ENCODE data around the gene ARPC3.
"Not testable (repeated sequence)": the region's sequence is repeated elsewhere in the genome, so short reads cannot be mapped to it uniquely, and the experiment has no call there.

Gene ARPC3

DNA sequence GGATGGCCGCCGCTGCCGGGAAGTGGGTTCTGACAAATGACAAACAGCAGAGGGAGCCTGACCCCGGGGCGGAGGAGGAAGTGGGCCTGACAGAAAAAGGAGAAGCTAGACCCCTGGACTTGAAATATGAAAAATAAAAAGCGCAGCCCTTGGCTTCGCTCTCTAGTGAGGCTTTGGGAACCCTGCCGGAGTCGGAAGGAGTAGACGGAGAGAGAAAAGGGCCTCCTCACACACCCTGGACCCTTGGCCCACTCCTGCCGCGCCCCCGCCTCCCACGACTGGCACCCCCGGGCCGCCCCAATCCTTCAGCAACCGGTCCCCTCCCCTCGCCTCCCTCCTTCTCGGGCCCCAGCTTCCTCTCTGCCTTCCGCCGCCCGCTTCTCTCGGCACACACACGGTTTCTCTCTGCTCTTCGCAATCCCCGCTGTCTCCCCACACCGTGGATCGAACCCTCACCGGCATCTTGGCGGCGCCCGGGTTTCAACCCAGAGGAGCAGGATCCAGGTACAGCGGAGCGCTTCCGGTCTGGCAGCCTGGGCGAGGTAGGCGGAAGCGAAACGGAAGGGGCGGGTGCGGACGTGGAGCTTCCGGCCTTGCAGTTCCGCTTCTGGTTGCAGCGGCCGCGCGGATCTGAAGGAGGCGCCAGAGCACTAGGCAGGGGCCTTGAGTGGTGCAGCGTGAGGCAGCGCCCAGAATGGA is at the start of gene ARPC3:
TSS of gene ARPC3 (minus strand) at position 539 of the 699 bp plus-strand sequence. CDS start at position 462, 77 bp downstream.
- DNase-seq = peak; percentile 95

- DNase-seq = no peak
Observed at GRCh38 chr12:110498984-110499706, 49.0 kb upstream of the ARPC3 start.

GRCh38 chr12:110475426-110475825 is 25.3 kb upstream of the ARPC3 start:
- no peak for DNase-seq

DNA sequence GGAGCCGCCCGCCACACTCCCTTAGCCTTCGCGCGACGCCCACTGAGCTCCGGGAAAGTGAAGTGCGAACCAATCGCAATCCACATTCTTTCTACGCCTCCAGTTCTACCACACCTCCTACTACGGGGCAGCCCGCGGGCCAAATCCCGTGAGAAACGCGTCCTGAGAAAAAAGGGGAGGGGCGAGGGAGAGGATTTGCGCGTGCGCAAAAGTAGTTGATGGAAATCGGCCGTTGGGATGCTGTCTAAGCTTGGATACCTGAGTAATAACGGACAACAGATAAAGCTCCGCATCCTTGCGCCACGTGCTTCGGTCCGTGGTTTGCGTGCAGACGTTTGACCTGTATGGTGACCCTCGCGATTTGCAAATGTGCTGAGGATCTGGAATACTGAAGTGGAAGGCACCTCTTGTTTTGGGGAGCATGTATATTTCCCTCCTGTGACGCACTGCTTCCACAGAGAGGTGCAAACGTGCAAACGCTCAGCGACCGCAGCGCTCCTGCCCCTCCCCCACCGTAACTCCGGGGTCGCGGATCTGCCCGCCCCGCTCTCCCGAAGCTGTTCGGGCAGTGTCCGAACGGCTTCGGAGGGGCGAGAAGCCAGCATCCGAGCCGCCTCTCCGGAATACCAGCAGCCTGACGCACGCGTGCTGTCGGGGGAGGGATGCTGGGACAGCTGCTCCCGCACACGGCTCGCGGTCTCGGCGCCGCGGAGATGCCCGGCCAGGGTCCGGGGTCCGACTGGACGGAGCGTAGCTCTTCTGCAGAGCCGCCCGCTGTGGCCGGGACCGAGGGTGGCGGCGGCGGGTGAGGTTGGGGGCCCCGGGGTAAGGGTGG is 18.3 kb upstream of the ARPC3 start, which contains the start of the genes FAM216A and GPN3:
TSS of gene FAM216A (plus strand) at position 632 of the 835 bp plus-strand sequence. CDS start at position 663, 31 bp downstream.
TSS of gene GPN3 (minus strand) at position 44 of the 835 bp plus-strand sequence. CDS start 54 bp downstream, outside the sequence.
- DNase-seq = peak; percentile 95

- no peak for DNase-seq
Observed at GRCh38 chr12:110467847-110468213, 17.7 kb upstream of the ARPC3 start.

DNA sequence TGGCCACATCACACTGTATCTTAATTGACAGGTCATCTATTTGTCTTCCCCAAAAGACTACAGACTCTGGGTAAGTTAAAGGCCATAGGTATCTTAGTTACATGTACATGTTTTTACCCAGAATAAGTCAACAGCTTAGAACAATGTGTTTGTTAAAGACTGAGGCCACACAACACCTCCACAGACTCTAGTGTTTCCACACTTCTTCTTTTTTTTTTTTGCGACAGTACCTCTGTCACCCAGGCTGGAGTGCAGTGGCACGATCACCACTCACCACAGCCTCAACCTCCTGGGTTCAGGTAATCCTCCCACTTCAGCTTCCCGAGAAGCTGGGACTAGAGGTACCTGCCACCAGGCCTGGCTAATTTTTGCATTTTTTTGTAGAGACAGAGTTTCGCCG is 16.7 kb upstream of the ARPC3 start:
- no peak for DNase-seq

DNA sequence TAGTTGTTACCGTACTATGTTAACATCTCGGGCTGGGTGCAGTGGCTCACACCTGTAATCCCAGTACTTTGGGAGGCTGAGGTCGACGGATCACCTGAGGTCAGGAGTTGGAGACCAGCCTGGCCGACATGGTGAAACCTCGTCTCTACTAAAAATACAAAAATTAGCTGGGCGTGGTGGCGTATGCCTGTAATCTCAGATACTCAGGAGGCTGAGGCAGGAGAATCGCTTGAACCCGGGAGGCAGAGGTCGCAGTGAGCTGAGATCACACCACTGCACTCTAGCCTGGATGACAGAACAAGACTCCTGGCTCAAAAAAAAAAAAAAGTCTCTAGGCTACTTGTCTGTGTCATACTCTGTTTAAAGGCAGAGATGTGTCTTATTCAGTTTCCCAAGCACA is 15.6 kb upstream of the ARPC3 start:
- not testable (repeated sequence) for DNase-seq

DNA sequence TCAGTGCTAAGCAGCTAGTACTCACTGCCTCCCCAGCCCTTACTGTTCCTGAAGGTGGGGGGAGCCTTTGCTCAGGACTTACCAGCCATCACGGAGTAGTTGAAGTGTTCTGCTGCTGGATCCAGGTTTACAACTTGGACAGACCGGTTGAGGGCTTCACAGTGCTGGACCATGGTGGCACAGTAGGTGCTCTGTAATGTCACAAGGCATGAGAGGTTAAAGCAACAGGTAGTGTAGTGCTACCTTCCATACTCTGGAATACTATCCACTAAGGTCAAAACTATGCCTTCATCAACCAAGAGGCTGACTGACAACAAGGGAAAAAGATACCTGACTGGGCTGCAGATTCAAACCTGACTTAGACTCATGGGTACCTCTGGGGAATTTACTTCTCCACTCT is 14.9 kb upstream of the ARPC3 start:
- no peak for DNase-seq

DNA sequence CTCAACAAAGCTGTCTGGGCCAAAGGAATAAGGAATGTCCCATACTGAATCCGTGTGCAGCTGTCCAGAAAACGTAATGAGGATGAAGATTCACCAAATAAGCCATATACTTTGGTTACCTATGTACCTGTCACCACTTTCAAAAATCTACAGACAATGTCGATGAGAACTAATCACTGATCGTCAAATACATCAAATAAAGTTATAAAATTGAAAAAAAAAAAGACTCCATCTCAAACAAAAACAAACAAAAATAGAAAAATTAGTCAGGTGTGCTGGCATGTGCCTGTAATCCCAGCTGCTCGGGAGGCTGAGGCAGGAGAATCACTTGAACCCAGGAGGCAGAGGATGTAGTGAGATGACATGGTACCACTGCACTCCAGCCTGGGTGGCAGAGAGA is 11.1 kb upstream of the ARPC3 start:
- not testable (repeated sequence) for DNase-seq

GRCh38 chr12:110458756-110459155 is 8.6 kb upstream of the ARPC3 start:
- DNase-seq = no peak

- no peak for DNase-seq
Observed at GRCh38 chr12:110453569-110454296, 3.6 kb upstream of the ARPC3 start.

GRCh38 chr12:110451263-110451662 is 1.1 kb upstream of the ARPC3 start:
- no peak for DNase-seq

- DNase-seq = no peak
Observed at GRCh38 chr12:110444455-110444854, 5.7 kb downstream of the ARPC3 start.

DNA sequence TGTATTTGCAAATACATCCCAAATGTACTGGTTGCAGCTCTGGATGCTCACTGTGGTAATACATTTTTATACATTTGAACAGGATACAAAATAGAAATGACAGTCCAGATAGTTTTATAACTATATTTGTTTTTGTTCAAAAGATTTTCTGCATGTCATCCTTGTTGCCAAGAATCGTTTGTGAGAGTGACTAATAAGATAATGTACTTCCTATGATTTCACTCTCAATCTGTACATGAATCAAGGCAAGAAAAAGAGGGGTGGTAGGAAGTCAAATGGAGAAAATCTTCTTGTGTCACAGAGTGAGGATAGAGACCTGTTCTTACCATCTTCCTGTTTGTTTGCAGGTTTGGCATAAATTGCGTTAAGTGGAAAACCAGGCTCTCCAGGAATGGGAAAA is 13.9 kb downstream of the ARPC3 start:
- DNase-seq = no peak

DNA sequence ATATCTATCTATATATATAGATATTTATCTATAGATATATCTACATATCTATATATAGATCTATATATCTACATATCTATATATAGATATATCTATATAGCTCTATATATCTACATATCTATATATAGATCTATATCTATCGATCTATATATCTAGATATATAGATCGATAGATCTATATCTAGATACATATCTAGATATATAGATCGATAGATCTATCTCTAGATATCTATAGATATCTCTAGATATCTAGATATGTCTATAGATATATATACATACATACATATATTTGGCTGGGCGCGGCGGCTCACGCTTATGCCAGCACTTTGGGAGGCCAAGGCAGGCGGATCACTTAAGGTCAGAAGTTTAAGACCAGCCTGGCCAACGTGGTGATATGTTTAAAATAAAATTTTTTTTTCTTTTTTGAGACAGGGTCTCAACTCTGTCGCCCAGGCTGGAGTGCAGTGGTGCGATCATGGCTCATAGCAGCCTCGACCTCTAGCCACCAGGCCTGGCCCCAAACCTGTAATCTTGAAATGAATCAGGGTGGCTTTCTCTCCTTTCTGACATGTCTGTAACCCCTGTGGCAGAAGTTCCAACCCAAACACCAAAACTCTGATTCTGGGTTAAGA is 18.1 kb downstream of the ARPC3 start:
- DNase-seq = no peak

- DNase-seq = not testable (repeated sequence)
Observed at GRCh38 chr12:110429676-110430075, 20.5 kb downstream of the ARPC3 start.

- DNase-seq = no peak
Observed at GRCh38 chr12:110426406-110426805, 23.7 kb downstream of the ARPC3 start.

DNA sequence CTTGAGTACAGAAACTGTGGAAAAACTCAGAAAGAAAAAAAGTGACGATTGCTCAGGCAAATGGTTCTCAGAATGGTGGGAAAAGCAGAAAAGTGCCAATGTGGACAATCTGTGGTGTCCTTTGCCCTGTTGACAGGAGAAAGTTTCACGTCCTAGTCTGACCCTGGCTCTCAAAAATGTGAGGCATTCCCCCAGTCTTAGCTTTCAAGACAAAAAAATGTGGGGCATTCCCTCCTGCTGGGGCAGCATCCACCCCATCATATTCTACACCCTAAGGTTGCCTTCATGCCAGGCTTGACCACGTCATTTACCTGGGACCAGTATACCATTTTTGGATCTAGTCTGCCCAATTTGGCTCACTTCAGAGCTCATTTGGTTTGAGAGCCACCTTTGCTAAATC is 25.9 kb downstream of the ARPC3 start:
- DNase-seq = no peak

DNA sequence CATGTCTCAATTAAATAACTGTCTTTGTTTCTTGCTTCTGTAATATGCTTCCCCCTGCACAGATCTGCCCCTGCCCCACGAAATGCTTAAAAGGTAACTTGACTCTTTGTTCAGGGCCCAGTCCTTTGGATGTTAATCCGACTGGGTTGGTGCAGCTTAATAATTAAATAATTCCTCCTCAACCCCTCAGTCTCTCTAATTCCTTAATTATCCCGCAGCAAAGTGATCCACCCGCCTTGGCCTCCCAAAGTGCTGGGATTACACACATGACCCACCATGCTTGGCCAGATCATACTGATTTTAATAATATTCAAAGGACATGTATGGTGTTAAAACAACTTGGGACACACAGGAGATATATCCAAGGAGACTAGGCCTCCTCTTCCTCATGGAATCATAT is 28.4 kb downstream of the ARPC3 start:
- DNase-seq = no peak

- DNase-seq = no peak
Observed at GRCh38 chr12:110421159-110421661, 28.9 kb downstream of the ARPC3 start.

- not testable (repeated sequence) for DNase-seq
Observed at GRCh38 chr12:110420644-110421043, 29.5 kb downstream of the ARPC3 start.

- DNase-seq = not testable (repeated sequence)
Observed at GRCh38 chr12:110417113-110417512, 33.0 kb downstream of the ARPC3 start.

Data from CD4-positive, alpha-beta T cell treated with Interleukin-17A for 4 hours (primary cell).